Measurements from ENCODE around the gene RBM12. TPM values are rescaled to one million over a fixed set of nuclear protein-coding genes. Genes with fewer than 3 reads are reported as not detected.

Gene RBM12
- total RNA-seq, 1 donor from 2014 or later, result 88.4 TPM

DNA sequence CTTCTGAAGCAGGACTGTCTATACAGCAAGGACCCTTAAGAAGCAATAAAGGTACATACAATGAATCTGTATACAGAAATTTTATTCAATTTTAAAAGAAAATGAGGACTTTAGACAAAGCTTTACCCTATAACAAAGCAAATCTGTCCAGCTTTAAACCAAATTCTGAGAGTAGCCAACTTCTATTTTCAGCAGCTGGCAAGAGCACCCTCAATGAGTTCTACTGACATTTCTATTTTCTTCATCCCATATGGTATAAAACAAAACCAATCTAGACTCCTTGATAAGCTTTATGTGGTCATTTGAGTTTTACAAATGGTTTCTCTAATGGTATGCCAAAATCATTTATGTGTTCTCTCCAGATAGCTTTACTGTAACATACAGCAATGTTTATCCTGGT is 12.7 kb downstream of the RBM12 start:
- H3K27ac Mint-ChIP-seq (ENCODE audit: unreplicated experiment), result no peak overlapping the region
- H4K20me1 ChIP-seq (ENCODE audit: insufficient read depth, low read length), result peaks cover 95% of the 10 kb centered on the region

DNA sequence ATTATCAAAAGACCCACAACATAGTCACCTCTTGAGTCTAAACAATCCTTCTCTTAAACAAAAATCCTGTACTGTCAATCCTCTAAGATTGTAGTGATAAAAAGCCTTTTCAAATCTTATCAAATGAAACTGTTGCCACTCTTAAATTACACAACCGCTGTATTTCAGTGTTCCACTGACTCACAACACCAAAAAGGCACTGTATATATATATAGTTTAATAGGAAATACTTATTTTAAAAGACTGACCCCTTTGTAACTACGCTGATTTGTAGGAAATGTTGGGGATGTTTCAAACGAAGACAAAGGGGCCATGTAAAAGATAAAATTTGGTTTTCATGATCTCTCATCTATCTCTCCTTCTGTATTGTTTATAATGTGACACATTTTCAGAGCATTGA is 14.1 kb downstream of the RBM12 start:
- FAIRE-seq (no peak), DNase-seq (ENCODE audit: low read depth) (no peak)
- H2AFZ ChIP-seq (ENCODE audit: low read depth, low read length), result no peak overlapping the region
- no peaks in the 10 kb centered on the region for H3K27me3 Mint-ChIP-seq (ENCODE audit: low read depth, unreplicated experiment)
- H3K36me3 ChIP-seq (ENCODE audit: insufficient read depth, low read length), result peaks cover 21% of the 10 kb centered on the region
- no peak overlapping the region for H3K4me3 ChIP-seq (ENCODE audit: insufficient read depth, low read depth, low read length)
- no peaks in the 10 kb centered on the region for H3K4me1 ChIP-seq (ENCODE audit: insufficient read depth, low read length)
- no peaks in the 10 kb centered on the region for H3K9me3 Mint-ChIP-seq (ENCODE audit: unreplicated experiment)
- no peak overlapping the region for H3K27ac ChIP-seq (ENCODE audit: low read depth, low read length)
- no peaks in the 10 kb centered on the region for H3K27me3 ChIP-seq (ENCODE audit: insufficient read depth, low read length)
- H3K36me3 Mint-ChIP-seq (ENCODE audit: low read depth, unreplicated experiment), result peaks cover 2% of the 10 kb centered on the region
- no peak overlapping the region for H3K4me2 ChIP-seq (ENCODE audit: low read length)
- H3K9ac ChIP-seq (ENCODE audit: low read length), result no peak overlapping the region
- peaks cover 94% of the 10 kb centered on the region for H4K20me1 ChIP-seq (ENCODE audit: insufficient read depth, low read length)
- peaks cover 97% of the 10 kb centered on the region for H3K79me2 ChIP-seq (ENCODE audit: insufficient read depth, low read length)
- H3K27ac Mint-ChIP-seq (ENCODE audit: unreplicated experiment), result no peak overlapping the region
- peaks cover 7% of the 10 kb centered on the region for H3K4me1 Mint-ChIP-seq (ENCODE audit: low read depth, unreplicated experiment)
- TF ChIP-seq EZH2 (IDR thresholded peaks at IDR 0.05; ENCODE audit: insufficient read depth, low read length), result no peak
- TF ChIP-seq, protein P1, sequence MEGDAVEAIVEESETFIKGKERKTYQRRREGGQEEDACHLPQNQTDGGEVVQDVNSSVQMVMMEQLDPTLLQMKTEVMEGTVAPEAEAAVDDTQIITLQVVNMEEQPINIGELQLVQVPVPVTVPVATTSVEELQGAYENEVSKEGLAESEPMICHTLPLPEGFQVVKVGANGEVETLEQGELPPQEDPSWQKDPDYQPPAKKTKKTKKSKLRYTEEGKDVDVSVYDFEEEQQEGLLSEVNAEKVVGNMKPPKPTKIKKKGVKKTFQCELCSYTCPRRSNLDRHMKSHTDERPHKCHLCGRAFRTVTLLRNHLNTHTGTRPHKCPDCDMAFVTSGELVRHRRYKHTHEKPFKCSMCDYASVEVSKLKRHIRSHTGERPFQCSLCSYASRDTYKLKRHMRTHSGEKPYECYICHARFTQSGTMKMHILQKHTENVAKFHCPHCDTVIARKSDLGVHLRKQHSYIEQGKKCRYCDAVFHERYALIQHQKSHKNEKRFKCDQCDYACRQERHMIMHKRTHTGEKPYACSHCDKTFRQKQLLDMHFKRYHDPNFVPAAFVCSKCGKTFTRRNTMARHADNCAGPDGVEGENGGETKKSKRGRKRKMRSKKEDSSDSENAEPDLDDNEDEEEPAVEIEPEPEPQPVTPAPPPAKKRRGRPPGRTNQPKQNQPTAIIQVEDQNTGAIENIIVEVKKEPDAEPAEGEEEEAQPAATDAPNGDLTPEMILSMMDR (IDR thresholded peaks at IDR 0.05; ENCODE audit: insufficient read depth, low read depth, low read length), result no peak
- no peak overlapping the region for H3K4me3 Mint-ChIP-seq (ENCODE audit: unreplicated experiment)
- no peaks in the 10 kb centered on the region for H3K9me3 ChIP-seq (ENCODE audit: insufficient read depth, low read depth, low read length)

More for the DNA sequence above, 12.7 kb downstream of the RBM12 start:
- DNase-seq (ENCODE audit: low read depth), result no peak
- Mint-ChIP-seq H3K36me3 (ENCODE audit: low read depth, unreplicated experiment) (peaks cover 2% of the 10 kb centered on the region), H3K27me3 (ENCODE audit: low read depth, unreplicated experiment) (no peaks in the 10 kb centered on the region), H3K4me1 (ENCODE audit: low read depth, unreplicated experiment) (peaks cover 5% of the 10 kb centered on the region), H3K4me3 (ENCODE audit: unreplicated experiment) (no peak overlapping the region), H3K9me3 (ENCODE audit: unreplicated experiment) (no peaks in the 10 kb centered on the region)
- no peak overlapping the region for H3K9ac ChIP-seq (ENCODE audit: low read length)
- no peak overlapping the region for H3K27ac ChIP-seq (ENCODE audit: low read depth, low read length)
- no peaks in the 10 kb centered on the region for H3K9me3 ChIP-seq (ENCODE audit: insufficient read depth, low read depth, low read length)
- no peaks in the 10 kb centered on the region for H3K4me1 ChIP-seq (ENCODE audit: insufficient read depth, low read length)
- H3K4me3 ChIP-seq (ENCODE audit: insufficient read depth, low read depth, low read length), result no peak overlapping the region
- H3K36me3 ChIP-seq (ENCODE audit: insufficient read depth, low read length), result peaks cover 21% of the 10 kb centered on the region
- no peak overlapping the region for H2AFZ ChIP-seq (ENCODE audit: low read depth, low read length)
- no peaks in the 10 kb centered on the region for H3K27me3 ChIP-seq (ENCODE audit: insufficient read depth, low read length)
- FAIRE-seq, result no peak
- TF ChIP-seq EZH2 (IDR thresholded peaks at IDR 0.05; ENCODE audit: insufficient read depth, low read length), result no peak
- TF ChIP-seq, protein P1 (IDR thresholded peaks at IDR 0.05; ENCODE audit: insufficient read depth, low read depth, low read length), result no peak
- H3K79me2 ChIP-seq (ENCODE audit: insufficient read depth, low read length), result peaks cover 98% of the 10 kb centered on the region
- no peak overlapping the region for H3K4me2 ChIP-seq (ENCODE audit: low read length)

DNA sequence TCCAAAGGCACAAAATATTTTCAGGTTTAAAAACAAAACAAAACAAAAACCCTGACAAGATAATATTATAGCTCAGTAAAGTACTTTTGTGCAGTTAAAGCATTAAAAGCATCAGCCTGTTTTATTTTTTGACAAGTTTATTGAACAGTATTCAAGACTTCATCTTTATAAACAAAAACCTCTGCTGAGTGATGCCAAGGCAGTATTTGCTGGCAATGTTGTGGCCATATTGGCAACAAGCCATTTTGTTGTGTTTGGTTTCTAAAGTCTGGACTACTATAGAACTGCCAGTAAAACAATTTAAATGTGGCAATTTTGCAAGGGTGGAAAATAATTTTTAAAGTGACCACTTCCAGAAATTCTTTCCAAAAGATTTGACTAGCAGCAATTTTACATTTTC is 15.9 kb downstream of the RBM12 start:
- H2AFZ ChIP-seq (ENCODE audit: low read depth, low read length), result no peak overlapping the region
- peaks cover 97% of the 10 kb centered on the region for H3K79me2 ChIP-seq (ENCODE audit: insufficient read depth, low read length)
- no peaks in the 10 kb centered on the region for H3K9me3 ChIP-seq (ENCODE audit: insufficient read depth, low read depth, low read length)
- Mint-ChIP-seq H3K4me3 (ENCODE audit: unreplicated experiment) (no peak overlapping the region), H3K9me3 (ENCODE audit: unreplicated experiment) (no peaks in the 10 kb centered on the region), H3K36me3 (ENCODE audit: low read depth, unreplicated experiment) (peaks cover 2% of the 10 kb centered on the region), H3K27me3 (ENCODE audit: low read depth, unreplicated experiment) (no peaks in the 10 kb centered on the region), H3K27ac (ENCODE audit: unreplicated experiment) (no peak overlapping the region), H3K4me1 (ENCODE audit: low read depth, unreplicated experiment) (peaks cover 7% of the 10 kb centered on the region)
- DNase-seq (ENCODE audit: low read depth) (no peak), FAIRE-seq (no peak)
- no peaks in the 10 kb centered on the region for H3K27me3 ChIP-seq (ENCODE audit: insufficient read depth, low read length)
- no peaks in the 10 kb centered on the region for H3K4me1 ChIP-seq (ENCODE audit: insufficient read depth, low read length)
- peaks cover 10% of the 10 kb centered on the region for H3K36me3 ChIP-seq (ENCODE audit: insufficient read depth, low read length)
- H4K20me1 ChIP-seq (ENCODE audit: insufficient read depth, low read length), result peaks cover 94% of the 10 kb centered on the region
- H3K27ac ChIP-seq (ENCODE audit: low read depth, low read length), result no peak overlapping the region
- H3K4me2 ChIP-seq (ENCODE audit: low read length), result no peak overlapping the region
- no peak overlapping the region for H3K4me3 ChIP-seq (ENCODE audit: insufficient read depth, low read depth, low read length)
- TF ChIP-seq, protein P1 (IDR thresholded peaks at IDR 0.05; ENCODE audit: insufficient read depth, low read depth, low read length), result no peak
- H3K9ac ChIP-seq (ENCODE audit: low read length), result no peak overlapping the region

Data from astrocyte (in vitro differentiated cells and primary cell).